Peyer's patch (tissue), 4 donors: Measurements from ENCODE around the gene PEX26.

Experiments
- POLR2A ChIP-seq, 2 donors: fragments of 450-650 bp; IDR thresholded peaks; one replicate each; pipeline ENCODE4 v1.5.1; 2017; ENCODE audit warnings: antibody characterized with exemption in 2 of 2, mild to moderate bottlenecking in 2 of 2, moderate library complexity in 2 of 2
- TF ChIP-seq, protein P1 (sequence below), 6 experiments: fragments of 450-650 bp in 4 of 6; fragments of 200-600 bp in 2 of 6; sonication (generic) in 1 of 6; IDR thresholded peaks; one replicate each; pipeline ENCODE4 v1.5.1; 2017 to 2019; ENCODE audit warnings: antibody characterized with exemption in 6 of 6, mild to moderate bottlenecking in 3 of 6, moderate library complexity in 1 of 6

GRCh38 chr22:18059473-18059872 lies 18.3 kb upstream of the PEX26 start:
- TF ChIP-seq, protein P1, sequence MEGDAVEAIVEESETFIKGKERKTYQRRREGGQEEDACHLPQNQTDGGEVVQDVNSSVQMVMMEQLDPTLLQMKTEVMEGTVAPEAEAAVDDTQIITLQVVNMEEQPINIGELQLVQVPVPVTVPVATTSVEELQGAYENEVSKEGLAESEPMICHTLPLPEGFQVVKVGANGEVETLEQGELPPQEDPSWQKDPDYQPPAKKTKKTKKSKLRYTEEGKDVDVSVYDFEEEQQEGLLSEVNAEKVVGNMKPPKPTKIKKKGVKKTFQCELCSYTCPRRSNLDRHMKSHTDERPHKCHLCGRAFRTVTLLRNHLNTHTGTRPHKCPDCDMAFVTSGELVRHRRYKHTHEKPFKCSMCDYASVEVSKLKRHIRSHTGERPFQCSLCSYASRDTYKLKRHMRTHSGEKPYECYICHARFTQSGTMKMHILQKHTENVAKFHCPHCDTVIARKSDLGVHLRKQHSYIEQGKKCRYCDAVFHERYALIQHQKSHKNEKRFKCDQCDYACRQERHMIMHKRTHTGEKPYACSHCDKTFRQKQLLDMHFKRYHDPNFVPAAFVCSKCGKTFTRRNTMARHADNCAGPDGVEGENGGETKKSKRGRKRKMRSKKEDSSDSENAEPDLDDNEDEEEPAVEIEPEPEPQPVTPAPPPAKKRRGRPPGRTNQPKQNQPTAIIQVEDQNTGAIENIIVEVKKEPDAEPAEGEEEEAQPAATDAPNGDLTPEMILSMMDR (IDR thresholded peaks at IDR 0.05), result no peak
- no peak for TF ChIP-seq POLR2A (IDR thresholded peaks at IDR 0.05)
